UCSD-AML1 (cell line): Measurements from ENCODE around the gene KCNE3.

Experiments
- DNase-seq: peaks from one replicate; lab custom pipeline; 2025; ENCODE audit not compliant: unreplicated experiment; lab: John Stamatoyannopoulos, UW

KCNE3 gene

GRCh38 chr11:74471668-74472429, 4.5 kb upstream of the KCNE3 start:
- DNase-seq = no peak

GRCh38 chr11:74471037-74471436, 3.7 kb upstream of the KCNE3 start:
- DNase-seq = no peak

GRCh38 chr11:74470526-74470925, 3.2 kb upstream of the KCNE3 start:
- no peak for DNase-seq

DNA sequence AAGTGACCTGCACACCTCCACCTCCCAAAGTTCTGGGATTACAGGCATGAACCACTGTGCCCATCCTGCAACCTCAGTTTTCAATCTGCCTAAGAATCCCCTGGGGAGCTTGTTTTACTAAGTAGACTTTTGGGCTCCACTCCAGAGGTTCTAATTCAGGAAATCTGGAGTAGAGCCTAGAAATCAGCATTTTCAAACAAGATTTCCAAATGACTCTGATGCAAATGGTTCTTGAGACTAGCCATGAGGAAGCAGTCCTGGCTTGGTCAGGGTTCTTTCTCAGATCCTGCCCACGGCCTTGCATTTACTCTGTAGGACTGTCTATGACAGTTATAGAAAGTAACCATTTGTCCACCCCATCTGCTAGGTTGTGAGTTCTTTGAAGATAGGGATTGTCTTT, 1.6 kb upstream of the KCNE3 start:
- DNase-seq = no peak

- DNase-seq = no peak
Measured at GRCh38 chr11:74468521-74468920, 1.2 kb upstream of the KCNE3 start.

GRCh38 chr11:74468058-74468457, 709 bp upstream of the KCNE3 start:
- DNase-seq = no peak

DNA sequence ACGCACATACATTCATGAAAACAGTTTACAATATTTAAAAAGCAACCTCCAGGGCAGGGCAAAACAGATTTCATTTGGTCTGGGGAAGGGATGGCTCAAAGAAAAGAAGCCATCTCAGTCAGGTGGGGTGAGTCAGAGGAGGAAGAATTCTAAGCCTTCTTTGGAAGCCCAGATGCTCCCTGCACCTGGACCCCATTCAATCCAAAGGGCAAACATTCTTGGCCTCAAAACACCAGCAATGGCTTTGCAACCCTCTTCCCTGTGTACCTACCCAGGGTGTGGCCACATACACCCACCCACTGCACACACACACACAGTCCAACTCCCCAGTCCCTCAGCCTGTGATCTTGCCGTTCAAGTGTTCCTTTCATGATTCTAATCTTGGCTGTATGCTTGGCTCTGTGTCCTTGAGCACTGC, 2.0 kb downstream of the KCNE3 start:
- DNase-seq = no peak

GRCh38 chr11:74464746-74465145, 2.6 kb downstream of the KCNE3 start:
- no peak for DNase-seq

DNA sequence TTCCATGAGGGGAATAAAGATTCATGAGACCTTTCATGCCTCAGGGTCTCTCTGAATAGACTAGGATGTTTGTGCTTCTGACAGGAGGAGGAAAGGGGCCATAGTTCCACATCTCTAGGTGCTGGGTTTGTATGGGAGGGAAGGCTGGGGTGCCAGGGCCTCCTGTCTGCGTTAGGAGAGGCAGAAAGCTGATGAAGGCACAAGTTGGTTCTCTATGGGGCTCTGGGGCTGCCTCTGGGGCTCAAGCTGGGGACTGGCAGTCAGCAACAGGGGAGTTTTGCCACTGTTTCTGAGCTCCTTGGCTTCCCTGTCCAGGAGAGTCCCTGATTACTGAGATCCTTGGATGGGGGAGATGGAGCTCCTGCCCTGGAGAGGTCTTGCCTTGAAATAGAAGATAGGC, 4.1 kb downstream of the KCNE3 start:
- DNase-seq = no peak

DNA sequence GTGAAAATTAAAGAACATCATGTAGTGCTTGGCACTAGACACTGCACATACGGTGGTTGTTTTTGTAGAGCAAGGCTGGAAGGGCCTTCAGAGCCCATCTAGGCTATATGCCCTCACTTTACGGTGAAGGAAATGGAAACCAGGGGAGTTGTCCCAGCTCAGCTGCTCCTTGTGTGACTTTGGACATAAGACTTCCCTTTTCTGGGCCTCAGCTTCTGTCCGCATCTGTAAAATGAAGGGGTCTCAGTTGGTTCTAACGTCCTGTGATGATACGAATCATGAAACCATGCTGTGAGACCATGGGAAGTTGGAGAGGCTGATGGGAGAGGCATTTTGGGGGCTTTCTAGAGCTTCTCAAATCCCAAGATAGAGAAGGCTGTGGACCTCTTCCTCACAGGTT, 4.7 kb downstream of the KCNE3 start:
- no peak for DNase-seq

DNA sequence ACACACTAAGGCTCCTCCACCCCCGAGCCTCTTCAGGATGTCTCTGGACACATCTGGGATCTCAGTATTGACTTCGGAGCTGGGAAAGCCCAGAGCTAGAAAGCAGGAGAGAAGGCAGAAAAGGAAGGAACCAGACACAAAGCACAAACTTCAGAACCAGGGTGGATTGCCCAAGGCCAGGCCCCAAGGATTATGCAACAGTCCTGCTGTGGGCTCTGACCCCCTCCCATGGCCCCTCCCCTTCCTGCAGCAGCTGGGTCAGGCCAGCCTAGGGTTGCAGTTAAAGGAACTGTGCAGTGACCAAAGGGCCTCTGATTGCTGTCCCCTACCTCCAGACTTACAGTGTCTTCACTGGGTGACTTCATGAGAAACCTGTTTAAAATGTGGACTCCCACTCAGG, 5.3 kb downstream of the KCNE3 start:
- DNase-seq = peak; percentile 84

DNA sequence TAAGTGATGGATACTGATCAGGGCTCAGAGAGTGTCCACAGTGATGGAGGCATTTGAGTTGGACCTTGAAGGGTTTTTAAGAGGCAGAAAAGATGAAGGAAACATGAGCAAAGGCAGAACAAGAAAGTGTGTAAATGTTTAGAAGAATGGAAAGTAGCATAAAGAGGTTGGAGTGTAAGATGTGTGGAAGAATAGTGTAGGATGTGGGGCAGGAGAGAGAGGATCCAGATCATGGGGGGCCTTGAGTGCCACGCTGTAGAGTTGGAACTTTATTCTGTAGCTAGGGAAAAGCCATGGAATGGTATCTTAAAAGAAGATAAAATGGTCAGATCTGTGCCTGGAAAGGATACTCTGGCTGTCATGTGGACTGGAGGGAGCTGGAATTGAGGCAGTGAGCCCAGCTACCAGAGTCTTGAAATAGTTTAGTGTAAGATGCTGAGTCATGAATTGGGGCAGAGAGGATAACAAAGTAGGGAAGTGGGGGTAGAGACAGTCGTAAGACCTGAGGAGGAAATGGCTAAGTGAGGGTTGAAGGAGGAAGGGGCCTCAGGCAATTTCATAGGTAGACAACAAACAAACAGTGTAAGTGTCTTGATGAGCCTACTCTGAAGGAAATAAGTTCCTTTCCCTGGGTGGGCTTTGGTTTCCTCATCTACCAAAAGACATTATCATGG, 6.7 kb downstream of the KCNE3 start:
- peak; percentile 38 for DNase-seq

GRCh38 chr11:74460065-74460464, 7.3 kb downstream of the KCNE3 start:
- no peak for DNase-seq

GRCh38 chr11:74459584-74459983, 7.8 kb downstream of the KCNE3 start:
- DNase-seq = no peak

DNA sequence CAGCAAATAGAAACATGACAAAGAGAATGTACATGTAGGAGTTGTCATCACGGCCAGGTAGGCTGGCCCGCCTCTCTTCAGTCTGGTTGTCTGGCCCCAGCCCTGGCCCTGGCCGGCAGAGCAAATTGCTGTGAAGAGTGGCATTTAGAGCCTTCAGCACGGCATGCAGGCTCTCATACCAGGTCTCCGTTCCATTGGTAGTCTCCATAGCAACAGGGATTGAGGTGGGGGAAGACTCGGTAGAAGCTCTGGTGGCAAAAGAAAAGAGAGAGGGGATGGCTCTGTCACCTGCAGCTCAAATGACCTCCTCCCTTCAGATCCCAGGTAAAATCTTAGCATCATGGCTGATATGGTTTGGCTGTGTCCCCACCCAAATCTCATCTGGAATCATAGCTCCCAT, 10.0 kb downstream of the KCNE3 start:
- no peak for DNase-seq

GRCh38 chr11:74453373-74453975, 13.9 kb downstream of the KCNE3 start:
- DNase-seq = peak; percentile 67

GRCh38 chr11:74452366-74452765, 15.0 kb downstream of the KCNE3 start:
- no peak for DNase-seq

- no peak for DNase-seq
Measured at GRCh38 chr11:74450318-74450717, 17.0 kb downstream of the KCNE3 start.

- DNase-seq = peak; percentile 26
Measured at GRCh38 chr11:74449369-74449931, 17.9 kb downstream of the KCNE3 start.

GRCh38 chr11:74447720-74448119, 19.6 kb downstream of the KCNE3 start:
- DNase-seq = no peak

GRCh38 chr11:74446532-74446938, 20.8 kb downstream of the KCNE3 start:
- DNase-seq = no peak
